SHP77 (cell line): Measurements from ENCODE around the gene CCDC85A.
"Not testable (repeated sequence)": the region's sequence is repeated elsewhere in the genome, so short reads cannot be mapped to it uniquely, and the experiment has no call there.

Source experiments
- DNase-seq, 2 experiments: peaks; one replicate each; lab custom pipeline; 2025; lab: John Stamatoyannopoulos, UW

Gene CCDC85A

DNA sequence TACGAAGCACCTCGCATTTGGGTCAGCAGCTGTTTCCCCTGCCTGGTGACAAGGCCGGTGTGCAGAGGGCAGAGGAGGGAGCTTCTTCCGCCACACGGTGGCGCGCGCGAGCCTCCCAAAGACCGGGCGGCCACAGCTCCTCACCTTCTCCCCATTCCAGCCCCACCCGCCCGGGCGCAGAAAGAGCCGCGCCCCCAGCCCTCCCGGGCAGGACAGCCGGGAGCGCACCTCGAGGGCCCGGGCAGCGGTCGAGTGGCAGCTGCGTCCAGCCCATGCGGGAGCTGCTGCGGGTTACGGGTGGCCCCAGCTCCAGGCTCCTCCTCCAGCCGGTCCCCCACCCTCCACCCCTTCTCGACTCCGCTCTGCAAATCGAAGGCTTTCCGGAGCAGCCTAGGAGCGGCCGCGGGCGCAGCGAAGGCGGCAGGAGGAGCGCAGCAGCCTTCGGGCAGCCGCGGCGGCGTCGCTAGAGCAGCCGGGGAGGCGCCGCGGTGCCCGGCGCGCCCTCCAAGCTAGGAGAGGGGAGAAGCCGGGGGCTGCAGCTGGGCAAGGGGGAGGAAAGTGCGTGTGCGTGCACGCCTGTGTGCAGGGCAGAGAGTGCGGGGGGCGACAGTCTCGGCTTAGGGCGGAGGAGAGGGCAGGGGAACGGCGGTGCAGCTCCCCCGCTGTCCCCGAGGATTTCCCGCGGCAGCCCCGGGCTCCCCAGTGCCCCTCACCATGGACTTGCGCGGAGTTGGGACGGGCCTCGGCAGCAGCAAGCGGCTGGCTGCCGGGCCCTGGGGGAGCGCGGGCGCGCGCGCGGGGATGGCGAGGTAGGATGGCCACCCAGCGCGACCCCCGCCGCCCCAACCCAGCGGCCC lies at the start of gene CCDC85A:
Gene CCDC85A (plus strand): TSS at position 348 of the 857 bp plus-strand sequence. CDS start 635 bp downstream, outside the sequence.
- peak; percentile 91 to 92 for DNase-seq

DNA sequence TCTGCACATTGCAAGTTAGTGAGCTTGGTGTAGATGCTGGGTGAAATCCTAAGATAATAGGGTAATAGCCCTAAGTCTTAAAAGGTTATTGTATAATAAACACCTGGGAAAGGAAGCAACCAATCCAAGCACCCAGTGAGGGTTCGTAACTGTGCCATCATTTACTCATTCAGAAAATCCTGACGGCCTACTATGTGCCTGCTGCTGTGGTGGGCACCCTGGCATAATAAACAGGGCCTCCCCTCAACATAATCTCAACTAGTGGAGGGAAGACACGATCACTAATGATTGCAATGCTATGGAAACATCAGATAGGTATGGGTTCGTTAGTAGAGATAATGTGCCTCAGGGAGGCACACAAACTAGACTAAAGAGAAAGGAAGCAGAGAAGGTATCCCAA lies 48.9 kb upstream of the CCDC85A start:
- DNase-seq = no peak

DNA sequence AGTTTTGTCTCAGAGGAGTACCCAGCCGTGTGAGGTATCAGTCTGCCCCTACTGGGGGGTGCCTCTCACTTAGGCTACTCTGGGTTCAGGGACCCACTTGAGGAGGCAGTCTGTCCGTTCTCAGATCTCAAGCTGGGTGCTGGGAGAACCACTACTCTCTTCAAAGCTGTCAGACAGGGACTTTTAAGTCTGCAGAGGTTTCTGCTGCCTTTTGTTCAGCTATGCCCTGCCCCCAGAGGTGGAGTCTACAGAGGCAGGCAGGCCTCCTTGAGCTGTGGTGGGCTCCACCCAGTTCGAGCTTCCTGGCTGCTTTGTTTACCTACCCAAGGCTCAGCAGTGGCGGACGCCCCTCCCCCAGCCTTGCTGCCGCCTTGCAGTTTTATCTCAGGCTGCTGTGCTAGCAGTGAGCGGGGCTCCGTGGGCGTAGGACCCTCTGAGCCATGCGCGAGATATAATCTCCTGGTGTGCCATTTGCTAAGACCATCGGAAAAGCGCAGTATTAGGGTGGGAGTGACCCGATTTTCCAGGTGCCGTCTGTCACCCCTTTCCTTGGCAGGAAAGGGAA lies 41.2 kb upstream of the CCDC85A start:
- DNase-seq = not testable (repeated sequence)

- DNase-seq = no peak
Observed at GRCh38 chr2:56147907-56148306, 35.9 kb upstream of the CCDC85A start.

- no peak for DNase-seq
Observed at GRCh38 chr2:56148825-56149224, 35.0 kb upstream of the CCDC85A start.

DNA sequence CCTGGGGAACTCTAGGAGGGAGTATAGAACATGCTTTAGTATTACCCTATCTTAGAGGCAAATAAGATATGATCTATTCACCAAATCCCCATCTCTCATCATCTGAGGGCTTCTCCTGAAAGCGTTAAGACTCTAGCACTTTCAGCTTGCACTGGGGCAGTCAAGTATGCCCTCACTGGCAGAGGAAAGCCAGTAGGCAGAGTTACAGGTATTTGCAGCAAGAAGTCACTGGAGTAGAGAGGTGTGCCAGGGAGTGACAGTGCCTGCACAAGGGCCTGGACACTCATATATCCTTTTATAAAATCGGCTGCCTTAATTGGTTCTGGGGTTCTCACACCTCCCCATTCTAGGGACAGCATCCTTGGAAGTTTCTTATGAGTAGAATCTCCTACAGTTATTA lies 31.9 kb upstream of the CCDC85A start:
- DNase-seq = no peak

DNA sequence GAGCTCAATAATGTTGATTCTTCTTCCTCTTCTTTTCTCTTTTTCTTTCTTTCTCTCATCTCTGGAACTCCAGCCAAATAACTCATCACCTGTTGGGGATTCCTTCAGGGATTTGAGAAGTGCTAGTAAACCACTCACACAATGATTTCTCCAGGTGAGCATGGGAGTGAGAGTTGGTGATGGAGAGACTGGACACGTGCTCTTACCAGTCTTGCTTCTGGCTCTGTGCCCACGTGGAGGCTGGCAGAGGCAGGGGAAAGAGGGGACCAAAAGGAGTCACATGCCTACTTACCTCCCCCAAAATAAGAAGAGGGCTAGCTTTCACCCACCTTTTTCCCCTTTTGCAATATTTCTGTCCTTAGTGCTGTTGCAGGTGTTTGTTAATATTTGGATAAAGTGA lies 28.6 kb upstream of the CCDC85A start:
- DNase-seq = no peak

DNA sequence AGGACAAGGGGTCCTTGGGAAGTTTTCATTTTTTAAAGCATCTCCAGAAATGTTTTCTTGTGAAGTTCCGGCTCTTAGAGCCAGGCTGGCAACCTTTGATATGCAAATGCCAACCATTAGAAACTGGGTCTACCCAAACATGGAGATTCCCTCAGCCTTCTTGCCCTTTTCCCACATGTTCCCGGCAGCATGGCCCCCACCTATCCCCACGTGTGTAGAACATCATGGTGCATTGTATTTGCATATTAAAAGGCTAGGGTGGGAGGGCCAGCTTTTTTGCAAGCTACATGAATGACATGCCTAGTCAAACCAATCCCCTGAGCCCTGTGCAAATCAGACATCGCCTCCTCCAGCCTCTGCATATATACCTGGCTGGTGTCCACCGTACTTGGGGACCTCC lies 23.9 kb upstream of the CCDC85A start:
- not testable (repeated sequence) for DNase-seq

DNA sequence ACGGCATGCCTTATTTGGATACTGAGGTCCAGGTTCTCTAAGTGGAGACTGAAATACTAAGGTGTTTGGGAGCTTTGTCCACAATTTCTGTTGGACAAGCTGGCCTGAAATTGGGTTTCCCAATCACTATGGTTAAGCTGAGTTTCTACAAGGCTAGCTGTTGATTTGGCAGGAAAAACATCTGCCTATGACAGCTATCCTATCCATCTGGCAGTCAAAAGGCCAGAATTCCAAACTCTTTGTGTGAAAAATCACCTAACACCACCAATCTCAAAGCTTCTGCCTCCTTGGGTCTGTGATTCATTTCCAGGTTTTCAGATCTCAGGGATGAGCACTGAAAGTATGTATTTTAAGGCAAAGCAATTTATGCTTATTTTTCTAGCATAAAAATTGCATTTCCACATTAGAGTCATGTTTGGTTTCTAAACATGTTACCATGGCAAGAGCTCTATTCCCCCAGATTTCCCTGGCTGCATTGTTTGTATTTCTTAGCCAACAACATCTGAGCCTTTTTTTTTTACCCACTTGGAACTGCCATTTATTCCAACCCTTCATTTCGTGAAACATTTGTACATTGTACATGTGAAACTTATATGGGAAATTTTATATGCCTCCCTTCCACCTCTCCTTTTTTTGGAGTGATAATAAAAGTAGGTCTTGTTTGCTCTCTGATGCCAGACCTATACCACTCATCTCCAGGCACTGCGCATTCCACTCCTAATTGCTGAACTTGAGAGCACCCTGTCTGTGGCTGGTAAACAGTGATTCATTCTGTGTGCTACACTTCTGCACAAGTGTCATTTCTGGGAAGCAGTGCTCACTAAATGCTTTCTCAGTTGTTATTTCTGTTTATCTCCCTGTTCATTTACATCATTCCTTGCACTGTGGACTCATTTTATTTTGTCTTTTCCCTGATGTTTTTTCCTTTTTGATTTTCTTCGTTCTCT lies 15.9 kb upstream of the CCDC85A start:
- DNase-seq = peak; percentile 60 to 74

DNA sequence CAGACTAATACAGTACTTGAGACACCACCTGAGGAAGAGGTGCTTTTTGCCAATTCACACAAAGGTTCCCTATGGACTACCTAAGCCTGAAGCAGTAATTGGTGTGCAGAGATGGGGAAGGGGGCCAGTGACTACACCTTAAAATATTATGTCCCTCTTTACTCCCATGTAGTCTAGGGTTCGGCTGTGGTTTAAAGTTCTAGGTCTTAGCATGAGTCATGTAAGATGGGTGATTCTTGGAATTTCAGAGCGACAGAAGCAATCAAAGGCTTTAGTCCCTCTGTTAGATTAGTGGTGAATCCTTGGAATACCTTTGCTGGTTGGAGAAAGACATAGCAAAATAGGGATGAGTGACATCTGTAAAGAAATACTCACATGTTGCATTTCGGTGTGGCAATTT lies 14.3 kb upstream of the CCDC85A start:
- no peak for DNase-seq

- no peak for DNase-seq
Observed at GRCh38 chr2:56170504-56170903, 13.3 kb upstream of the CCDC85A start.

DNA sequence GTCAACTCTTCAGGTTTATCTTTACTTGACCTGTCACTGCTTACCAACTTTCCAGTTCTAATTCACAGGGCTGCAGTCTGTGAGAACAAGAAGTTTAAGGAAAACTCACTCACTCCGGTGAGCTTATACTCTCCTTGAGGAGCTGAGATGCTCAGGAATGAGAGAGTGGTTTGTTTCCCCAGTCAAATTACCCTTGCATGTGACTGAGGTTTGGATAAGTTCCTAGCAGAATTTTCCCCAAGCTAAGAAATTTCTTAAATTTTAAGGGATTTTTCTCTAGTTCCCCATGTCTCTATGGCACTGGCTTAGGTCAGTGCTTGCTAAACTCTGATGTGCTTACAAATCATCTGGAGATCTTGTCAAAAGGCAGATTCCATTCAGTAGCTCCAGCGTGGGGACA lies 12.8 kb upstream of the CCDC85A start:
- DNase-seq = no peak

GRCh38 chr2:56175779-56176178 lies 8.0 kb upstream of the CCDC85A start:
- DNase-seq = no peak

DNA sequence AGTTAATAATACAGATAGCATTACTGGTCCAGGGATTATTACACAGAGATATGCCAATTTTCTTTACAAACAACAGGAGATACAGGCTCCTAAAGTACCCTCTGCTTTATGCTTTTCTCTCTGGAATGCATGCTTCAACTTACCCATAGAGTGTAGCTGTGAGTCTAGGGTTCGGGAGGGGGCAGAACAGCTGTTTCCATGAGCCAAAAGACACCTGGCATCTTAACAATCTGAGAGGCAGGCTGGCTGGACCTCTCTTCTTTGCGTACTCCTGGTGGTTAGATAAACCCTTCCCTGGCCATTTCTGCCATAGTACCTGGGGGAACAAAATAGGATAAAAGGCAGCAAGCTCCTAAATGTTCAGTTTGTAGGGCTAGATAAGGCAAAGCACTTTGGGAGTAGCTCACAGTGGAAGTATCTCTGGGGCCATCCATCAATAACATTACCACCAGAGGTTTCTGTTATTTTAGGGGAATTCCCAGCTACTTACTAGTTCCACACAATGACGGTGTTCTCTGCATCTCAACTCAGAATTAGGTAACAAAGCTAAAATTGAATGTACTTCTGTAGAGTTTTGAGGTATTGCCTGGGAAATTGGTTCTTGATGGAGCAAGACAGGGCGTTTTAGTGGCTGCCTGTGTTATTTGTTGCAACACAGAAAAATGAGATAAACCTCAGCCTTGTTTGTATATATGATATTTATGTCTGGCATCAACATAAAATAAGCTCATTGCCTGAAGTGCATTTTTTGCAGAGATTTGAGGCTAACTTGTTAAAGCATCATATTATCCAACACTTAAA lies 6.2 kb upstream of the CCDC85A start:
- peak in 1 of 2 experiments; percentile 10 for DNase-seq

GRCh38 chr2:56179931-56180330 lies 3.9 kb upstream of the CCDC85A start:
- no peak for DNase-seq

- no peak for DNase-seq
Observed at GRCh38 chr2:56182420-56182819, 1.4 kb upstream of the CCDC85A start.

DNA sequence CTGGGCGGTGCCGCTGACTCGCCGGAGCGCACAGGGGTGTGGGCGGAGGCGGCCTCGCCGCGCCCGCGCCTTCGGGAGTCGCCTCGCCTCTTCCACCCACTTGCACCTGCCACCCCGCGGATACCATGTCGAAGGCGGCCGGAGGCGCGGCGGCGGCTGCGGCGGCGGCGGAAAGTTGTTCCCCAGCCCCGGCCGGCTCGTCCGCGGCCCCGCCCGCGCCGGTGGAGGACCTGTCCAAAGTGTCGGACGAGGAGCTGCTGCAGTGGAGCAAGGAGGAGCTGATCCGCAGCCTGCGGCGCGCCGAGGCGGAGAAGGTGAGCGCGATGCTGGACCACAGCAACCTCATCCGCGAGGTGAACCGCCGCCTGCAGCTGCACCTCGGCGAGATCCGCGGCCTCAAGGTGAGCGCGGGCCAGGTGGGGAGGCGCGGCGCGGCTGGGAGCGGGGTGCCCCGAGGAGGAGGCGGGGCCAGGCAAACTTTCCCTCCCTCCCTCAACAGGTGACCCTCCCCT lies 766 bp downstream of the CCDC85A start:
- DNase-seq = peak; percentile 20 to 45

GRCh38 chr2:56185101-56185581 lies 1.4 kb downstream of the CCDC85A start:
- peak in 1 of 2 experiments; percentile 42 for DNase-seq

- peak; percentile 31 to 69 for DNase-seq
Observed at GRCh38 chr2:56185582-56186046, 1.8 kb downstream of the CCDC85A start.

GRCh38 chr2:56191617-56192016 lies 7.8 kb downstream of the CCDC85A start:
- peak; percentile 53 to 74 for DNase-seq
